ENCODE data around the gene ANO5. TPM values are rescaled to one million over a fixed set of nuclear protein-coding genes. Genes with fewer than 3 reads are reported as not detected.

ANO5 gene
- 10 to 100 TPM in 1 of 4 donors, 1 to 10 TPM in 3; 1.7 to 11.9 (median 3.2) TPM for total RNA-seq

GRCh38 chr11:22192642-22193347, at the start of gene ANO5:
Gene ANO5, plus strand, starts transcription at chr11:22193085. Its CDS starts 408 bp downstream, at chr11:22193493.
- TF ChIP-seq CTCF (IDR thresholded peaks at IDR 0.05; ENCODE audit: low read depth) = no peak

GRCh38 chr11:22151649-22152197, 41.2 kb upstream of the ANO5 start:
- no peak for TF ChIP-seq CTCF (IDR thresholded peaks at IDR 0.05; ENCODE audit: low read depth)

- TF ChIP-seq CTCF (IDR thresholded peaks at IDR 0.05; ENCODE audit: low read depth) = no peak
Measured at GRCh38 chr11:22157531-22157930, 35.4 kb upstream of the ANO5 start.

- TF ChIP-seq CTCF (IDR thresholded peaks at IDR 0.05; ENCODE audit: low read depth) = no peak
Measured at GRCh38 chr11:22161489-22161888, 31.4 kb upstream of the ANO5 start.

GRCh38 chr11:22162756-22163155, 30.1 kb upstream of the ANO5 start:
- TF ChIP-seq CTCF (IDR thresholded peaks at IDR 0.05; ENCODE audit: low read depth) = no peak

- TF ChIP-seq CTCF (IDR thresholded peaks at IDR 0.05; ENCODE audit: low read depth) = no peak
Measured at GRCh38 chr11:22163394-22163797, 29.5 kb upstream of the ANO5 start.

GRCh38 chr11:22165087-22165486, 27.8 kb upstream of the ANO5 start:
- no peak for TF ChIP-seq CTCF (IDR thresholded peaks at IDR 0.05; ENCODE audit: low read depth)
